ENCODE results near the gene ZNF681.

Gene ZNF681

GRCh38 chr19:23795462-23795861, 36.8 kb upstream of the ZNF681 start:
- no peak overlapping the region for H3K4me3 ChIP-seq (ENCODE audit: low read depth, low read length)
- TF ChIP-seq, protein P1, sequence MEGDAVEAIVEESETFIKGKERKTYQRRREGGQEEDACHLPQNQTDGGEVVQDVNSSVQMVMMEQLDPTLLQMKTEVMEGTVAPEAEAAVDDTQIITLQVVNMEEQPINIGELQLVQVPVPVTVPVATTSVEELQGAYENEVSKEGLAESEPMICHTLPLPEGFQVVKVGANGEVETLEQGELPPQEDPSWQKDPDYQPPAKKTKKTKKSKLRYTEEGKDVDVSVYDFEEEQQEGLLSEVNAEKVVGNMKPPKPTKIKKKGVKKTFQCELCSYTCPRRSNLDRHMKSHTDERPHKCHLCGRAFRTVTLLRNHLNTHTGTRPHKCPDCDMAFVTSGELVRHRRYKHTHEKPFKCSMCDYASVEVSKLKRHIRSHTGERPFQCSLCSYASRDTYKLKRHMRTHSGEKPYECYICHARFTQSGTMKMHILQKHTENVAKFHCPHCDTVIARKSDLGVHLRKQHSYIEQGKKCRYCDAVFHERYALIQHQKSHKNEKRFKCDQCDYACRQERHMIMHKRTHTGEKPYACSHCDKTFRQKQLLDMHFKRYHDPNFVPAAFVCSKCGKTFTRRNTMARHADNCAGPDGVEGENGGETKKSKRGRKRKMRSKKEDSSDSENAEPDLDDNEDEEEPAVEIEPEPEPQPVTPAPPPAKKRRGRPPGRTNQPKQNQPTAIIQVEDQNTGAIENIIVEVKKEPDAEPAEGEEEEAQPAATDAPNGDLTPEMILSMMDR (IDR thresholded peaks at IDR 0.05; ENCODE audit: low read depth, low read length): no peak

DNA sequence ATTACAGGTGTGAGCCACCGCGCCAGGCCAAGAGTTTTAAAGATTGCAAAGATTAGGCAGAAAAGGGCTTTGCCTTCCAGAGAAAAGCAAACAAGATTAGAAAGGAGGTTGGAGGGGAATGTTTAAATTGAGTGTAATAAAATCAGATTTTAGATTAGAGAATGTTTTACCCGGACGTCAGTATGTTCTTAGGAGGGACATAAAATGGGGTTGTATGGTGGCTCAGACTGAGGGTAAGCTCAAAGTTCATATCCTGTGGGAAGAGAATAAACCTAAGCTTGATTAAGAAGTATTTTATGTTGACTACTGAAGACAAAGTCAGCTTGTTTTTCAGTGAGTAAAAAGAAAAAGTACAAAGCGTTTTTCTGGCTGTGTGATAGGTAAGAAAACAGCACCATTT, 34.1 kb upstream of the ZNF681 start:
- no peak overlapping the region for H3K4me3 ChIP-seq (ENCODE audit: low read depth, low read length)
- TF ChIP-seq, protein P1 (IDR thresholded peaks at IDR 0.05; ENCODE audit: low read depth, low read length): no peak

GRCh38 chr19:23790641-23791488, 32.2 kb upstream of the ZNF681 start:
- H3K4me3 ChIP-seq (ENCODE audit: low read depth, low read length): no peak overlapping the region
- TF ChIP-seq, protein P1 (IDR thresholded peaks at IDR 0.05; ENCODE audit: low read depth, low read length): no peak

DNA sequence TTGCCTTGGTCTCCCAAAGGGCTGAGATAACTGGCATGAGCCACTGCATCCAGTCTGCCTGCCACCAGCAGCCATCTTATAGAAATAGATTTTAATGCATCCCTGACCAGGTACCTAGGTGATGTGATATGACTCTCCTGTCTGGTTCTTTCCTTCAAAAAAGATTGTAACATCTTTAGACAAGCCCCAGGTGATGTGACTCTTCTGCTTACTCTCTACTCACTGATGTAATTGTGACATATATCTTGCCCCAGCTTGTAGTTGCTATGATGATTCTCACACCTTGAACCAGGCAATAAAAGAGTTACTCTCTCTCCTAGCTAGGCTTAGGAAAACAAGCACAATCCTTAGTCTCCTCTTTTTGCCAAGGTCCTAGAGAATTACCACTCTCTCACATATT, 30.6 kb upstream of the ZNF681 start:
- H3K4me3 ChIP-seq (ENCODE audit: low read depth, low read length): no peak overlapping the region
- TF ChIP-seq, protein P1 (IDR thresholded peaks at IDR 0.05; ENCODE audit: low read depth, low read length): no peak

DNA sequence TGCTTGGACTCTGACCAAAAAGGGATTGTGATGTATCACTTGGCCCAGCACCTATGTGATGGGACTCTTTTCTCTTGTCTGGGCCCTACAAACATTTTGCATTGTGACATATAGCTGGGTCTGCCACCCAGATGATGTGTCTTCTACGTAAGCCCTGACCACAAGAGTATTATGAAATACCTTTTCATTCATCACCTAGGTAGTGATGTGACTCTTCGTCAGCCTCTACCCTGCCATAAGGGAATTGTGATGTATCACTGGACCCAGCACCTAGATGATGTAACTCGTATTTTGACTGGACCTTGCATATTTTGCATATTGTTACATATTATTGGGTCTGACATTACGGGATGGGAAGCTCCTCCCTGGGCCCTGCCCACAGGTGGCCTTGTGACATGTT, 29.7 kb upstream of the ZNF681 start:
- TF ChIP-seq, protein P1 (IDR thresholded peaks at IDR 0.05; ENCODE audit: low read depth, low read length): no peak
- H3K4me3 ChIP-seq (ENCODE audit: low read depth, low read length): no peak overlapping the region

DNA sequence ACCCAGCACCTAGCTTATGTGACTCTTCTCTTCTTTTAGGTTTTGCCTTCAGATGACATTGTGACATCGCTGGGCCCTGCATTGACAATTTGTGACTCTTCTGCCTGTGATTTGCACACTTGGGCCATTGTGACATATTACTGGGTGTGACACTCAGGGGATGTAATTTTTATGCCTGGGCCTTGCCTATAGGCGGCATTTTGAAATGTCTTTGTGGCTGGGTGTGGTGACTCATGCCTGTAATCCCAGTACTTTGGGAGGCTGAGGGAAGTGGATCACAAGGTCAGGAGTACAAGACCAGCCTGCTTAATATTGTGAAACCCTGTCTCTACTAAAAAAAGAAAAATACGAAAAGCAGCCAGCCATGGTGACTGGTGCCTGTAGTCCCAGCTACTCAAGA, 28.4 kb upstream of the ZNF681 start:
- no peak overlapping the region for H3K4me3 ChIP-seq (ENCODE audit: low read depth, low read length)
- TF ChIP-seq, protein P1 (IDR thresholded peaks at IDR 0.05; ENCODE audit: low read depth, low read length): no peak

DNA sequence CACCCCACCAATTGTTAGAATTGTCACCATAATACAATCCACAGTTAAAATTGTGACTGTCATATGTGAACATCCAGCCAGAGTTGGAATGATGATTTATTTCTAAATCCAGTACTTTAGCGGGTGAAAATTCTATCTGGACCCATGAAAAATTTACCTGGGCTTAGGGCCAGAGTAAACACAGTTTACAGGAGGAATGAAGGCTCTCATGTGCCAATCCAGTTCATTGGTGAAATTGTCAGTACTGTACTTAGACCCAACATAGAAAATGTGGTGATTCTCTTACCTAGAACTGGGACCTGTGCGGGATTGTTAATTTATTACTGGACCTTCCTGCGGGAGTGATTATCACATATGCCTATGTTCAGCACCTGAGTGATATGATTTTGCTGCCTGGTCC, 27.3 kb upstream of the ZNF681 start:
- no peak overlapping the region for H3K4me3 ChIP-seq (ENCODE audit: low read depth, low read length)
- TF ChIP-seq, protein P1 (IDR thresholded peaks at IDR 0.05; ENCODE audit: low read depth, low read length): no peak
